ENCODE data around the gene SARDH.

The SARDH gene

GRCh38 chr9:133780962-133781827, 43.0 kb upstream of the SARDH start:
- Histone ChIP-seq H3K36me3 (ENCODE audit: control insufficient read depth, insufficient read depth, low read length) (no peaks in the 10 kb centered on the region), H3K4me1 (ENCODE audit: control insufficient read depth, insufficient read depth, low read length) (no peaks in the 10 kb centered on the region), H3K9me3 (ENCODE audit: control insufficient read depth, low read length) (no peaks in the 10 kb centered on the region), H3K4me3 (ENCODE audit: low read length) (no peak overlapping the region), H3K27me3 (ENCODE audit: control insufficient read depth, insufficient read depth, low read length) (no peaks in the 10 kb centered on the region), H3K9ac (ENCODE audit: low read length) (no peak overlapping the region)

- Histone ChIP-seq H3K9ac (ENCODE audit: low read length) (no peak overlapping the region), H3K9me3 (ENCODE audit: control insufficient read depth, low read length) (no peaks in the 10 kb centered on the region), H3K4me1 (ENCODE audit: control insufficient read depth, insufficient read depth, low read length) (no peaks in the 10 kb centered on the region), H3K27me3 (ENCODE audit: control insufficient read depth, insufficient read depth, low read length) (no peaks in the 10 kb centered on the region), H3K4me3 (ENCODE audit: low read length) (no peak overlapping the region), H3K36me3 (ENCODE audit: control insufficient read depth, insufficient read depth, low read length) (no peaks in the 10 kb centered on the region)
Measured at GRCh38 chr9:133780404-133780945, 42.3 kb upstream of the SARDH start.

DNA sequence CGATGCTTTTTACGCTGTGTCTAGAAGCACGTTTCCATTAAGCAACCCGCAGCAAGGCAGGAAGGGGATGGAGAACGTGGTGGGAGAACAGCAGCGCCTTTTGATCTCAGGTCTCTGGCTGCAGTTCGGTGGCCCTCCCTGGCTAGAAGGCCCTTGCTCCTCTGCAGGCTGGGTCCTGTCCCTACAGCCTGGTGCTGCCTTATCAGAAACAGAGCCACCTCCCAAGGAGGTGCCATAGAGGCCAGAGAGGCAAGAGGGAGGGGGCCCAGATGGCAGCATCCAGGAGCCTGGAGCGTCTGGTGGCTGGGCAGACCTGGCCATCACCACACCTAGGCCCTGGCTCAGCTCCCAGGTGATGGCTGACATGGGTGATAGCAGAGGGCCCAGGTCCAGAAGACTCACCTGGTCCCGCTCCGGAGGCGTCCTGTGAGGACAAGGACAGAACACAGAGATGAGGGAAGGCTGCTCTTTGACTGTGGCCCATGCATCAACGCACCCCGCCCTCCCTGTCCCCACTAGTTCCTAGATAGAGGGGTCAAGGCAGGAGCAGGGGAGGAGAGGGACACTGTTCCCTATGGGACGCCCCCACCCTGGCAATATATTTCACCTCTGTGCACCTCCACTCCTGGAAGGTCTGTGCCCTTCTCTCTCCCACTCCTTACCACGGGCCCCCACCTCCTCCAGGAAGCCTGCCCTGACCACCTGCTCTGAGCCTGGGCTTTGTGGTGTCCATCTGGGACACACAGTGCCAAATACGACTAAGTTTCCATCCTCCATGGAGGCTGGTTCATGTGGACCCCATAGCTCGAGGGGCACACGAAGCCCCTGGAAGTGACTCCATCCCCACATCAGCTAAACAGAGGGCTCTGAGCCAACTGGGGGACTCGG, 41.6 kb upstream of the SARDH start:
- Histone ChIP-seq H3K4me3 (ENCODE audit: low read length) (no peak overlapping the region), H3K36me3 (ENCODE audit: control insufficient read depth, insufficient read depth, low read length) (peaks cover 1% of the 10 kb centered on the region), H3K27me3 (ENCODE audit: control insufficient read depth, insufficient read depth, low read length) (no peaks in the 10 kb centered on the region), H3K9me3 (ENCODE audit: control insufficient read depth, low read length) (no peaks in the 10 kb centered on the region), H3K9ac (ENCODE audit: low read length) (no peak overlapping the region), H3K4me1 (ENCODE audit: control insufficient read depth, insufficient read depth, low read length) (no peaks in the 10 kb centered on the region)

GRCh38 chr9:133779081-133779480, 40.9 kb upstream of the SARDH start:
- no peaks in the 10 kb centered on the region for H3K4me1 ChIP-seq (ENCODE audit: control insufficient read depth, insufficient read depth, low read length)
- H3K9me3 ChIP-seq (ENCODE audit: control insufficient read depth, low read length): peaks cover 5% of the 10 kb centered on the region
- peaks cover 8% of the 10 kb centered on the region for H3K36me3 ChIP-seq (ENCODE audit: control insufficient read depth, insufficient read depth, low read length)
- H3K9ac ChIP-seq (ENCODE audit: low read length): no peak overlapping the region
- no peaks in the 10 kb centered on the region for H3K27me3 ChIP-seq (ENCODE audit: control insufficient read depth, insufficient read depth, low read length)
- no peak overlapping the region for H3K4me3 ChIP-seq (ENCODE audit: low read length)

GRCh38 chr9:133778336-133779013, 40.3 kb upstream of the SARDH start:
- Histone ChIP-seq H3K27me3 (ENCODE audit: control insufficient read depth, insufficient read depth, low read length) (no peaks in the 10 kb centered on the region), H3K4me1 (ENCODE audit: control insufficient read depth, insufficient read depth, low read length) (no peaks in the 10 kb centered on the region), H3K9ac (ENCODE audit: low read length) (no peak overlapping the region), H3K36me3 (ENCODE audit: control insufficient read depth, insufficient read depth, low read length) (peaks cover 12% of the 10 kb centered on the region), H3K9me3 (ENCODE audit: control insufficient read depth, low read length) (peaks cover 6% of the 10 kb centered on the region), H3K4me3 (ENCODE audit: low read length) (no peak overlapping the region)

DNA sequence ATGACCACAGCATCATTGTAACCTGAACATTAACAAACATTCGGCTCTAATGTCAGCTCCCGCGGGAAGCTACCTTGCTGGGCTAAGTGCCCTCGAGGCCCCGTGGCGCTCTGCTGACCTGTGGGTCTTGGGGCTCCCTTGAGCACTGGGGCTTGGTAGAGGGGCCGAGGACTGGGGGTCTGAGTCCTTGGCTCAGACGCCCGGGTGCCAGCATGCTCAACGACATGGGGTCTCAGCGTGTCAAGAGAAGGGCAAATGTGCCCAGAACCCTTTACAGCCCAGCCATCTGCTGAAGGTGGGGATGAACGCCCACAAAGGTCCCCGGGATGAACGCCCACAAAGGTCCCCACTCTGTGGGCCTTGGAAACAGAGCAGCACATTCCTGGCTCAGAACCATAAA, 39.7 kb upstream of the SARDH start:
- H3K9ac ChIP-seq (ENCODE audit: low read length): no peak overlapping the region
- no peaks in the 10 kb centered on the region for H3K4me1 ChIP-seq (ENCODE audit: control insufficient read depth, insufficient read depth, low read length)
- H3K27me3 ChIP-seq (ENCODE audit: control insufficient read depth, insufficient read depth, low read length): no peaks in the 10 kb centered on the region
- no peak overlapping the region for H3K4me3 ChIP-seq (ENCODE audit: low read length)
- H3K36me3 ChIP-seq (ENCODE audit: control insufficient read depth, insufficient read depth, low read length): peaks cover 12% of the 10 kb centered on the region
- H3K9me3 ChIP-seq (ENCODE audit: control insufficient read depth, low read length): peaks cover 6% of the 10 kb centered on the region

DNA sequence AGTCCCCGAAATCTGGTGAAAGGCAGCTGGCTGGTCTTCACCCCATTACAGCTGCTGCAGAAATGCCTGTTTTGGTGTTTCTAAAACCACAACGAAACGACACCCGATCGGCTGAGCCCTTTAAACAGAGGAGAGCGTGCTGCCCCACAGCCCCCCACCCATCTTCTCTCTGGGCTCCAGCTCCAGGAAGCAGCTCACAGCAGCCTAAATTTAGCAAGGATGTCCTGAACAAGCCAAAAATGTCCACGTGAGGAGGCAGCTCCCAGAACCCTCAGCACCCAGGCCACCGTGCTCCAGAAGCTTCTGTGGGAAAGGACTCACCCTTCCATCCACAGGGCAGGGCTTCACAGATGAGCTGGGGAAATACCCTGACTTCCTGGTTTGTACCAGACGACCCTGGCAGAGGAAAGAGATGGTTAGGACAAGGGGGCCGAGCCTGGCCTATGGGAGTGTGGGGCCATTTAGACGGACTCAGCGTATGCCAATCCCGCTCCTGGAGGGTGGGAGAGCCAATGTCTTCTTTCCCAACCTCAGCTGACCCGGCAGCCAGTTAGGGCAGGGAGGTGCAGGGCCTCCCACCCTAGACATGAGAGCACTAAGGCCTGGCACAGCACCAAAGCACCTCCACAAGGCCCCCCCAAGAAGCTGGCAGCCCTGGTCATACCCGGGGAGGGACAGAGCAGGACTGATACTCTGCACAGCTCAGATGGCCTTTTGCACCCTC, 39.1 kb upstream of the SARDH start:
- no peak overlapping the region for H3K4me3 ChIP-seq (ENCODE audit: low read length)
- H3K36me3 ChIP-seq (ENCODE audit: control insufficient read depth, insufficient read depth, low read length): peaks cover 12% of the 10 kb centered on the region
- no peaks in the 10 kb centered on the region for H3K27me3 ChIP-seq (ENCODE audit: control insufficient read depth, insufficient read depth, low read length)
- H3K4me1 ChIP-seq (ENCODE audit: control insufficient read depth, insufficient read depth, low read length): no peaks in the 10 kb centered on the region
- H3K9ac ChIP-seq (ENCODE audit: low read length): no peak overlapping the region
- peaks cover 6% of the 10 kb centered on the region for H3K9me3 ChIP-seq (ENCODE audit: control insufficient read depth, low read length)

GRCh38 chr9:133775951-133776905, 38.1 kb upstream of the SARDH start:
- Histone ChIP-seq H3K4me3 (ENCODE audit: low read length) (no peak overlapping the region), H3K27me3 (ENCODE audit: control insufficient read depth, insufficient read depth, low read length) (no peaks in the 10 kb centered on the region), H3K36me3 (ENCODE audit: control insufficient read depth, insufficient read depth, low read length) (peaks cover 12% of the 10 kb centered on the region), H3K9ac (ENCODE audit: low read length) (no peak overlapping the region), H3K9me3 (ENCODE audit: control insufficient read depth, low read length) (peaks cover 6% of the 10 kb centered on the region), H3K4me1 (ENCODE audit: control insufficient read depth, insufficient read depth, low read length) (no peaks in the 10 kb centered on the region)

GRCh38 chr9:133775291-133775690, 37.1 kb upstream of the SARDH start:
- Histone ChIP-seq H3K27me3 (ENCODE audit: control insufficient read depth, insufficient read depth, low read length) (no peaks in the 10 kb centered on the region), H3K36me3 (ENCODE audit: control insufficient read depth, insufficient read depth, low read length) (peaks cover 12% of the 10 kb centered on the region), H3K9ac (ENCODE audit: low read length) (no peak overlapping the region), H3K4me1 (ENCODE audit: control insufficient read depth, insufficient read depth, low read length) (no peaks in the 10 kb centered on the region), H3K9me3 (ENCODE audit: control insufficient read depth, low read length) (peaks cover 6% of the 10 kb centered on the region), H3K4me3 (ENCODE audit: low read length) (no peak overlapping the region)

DNA sequence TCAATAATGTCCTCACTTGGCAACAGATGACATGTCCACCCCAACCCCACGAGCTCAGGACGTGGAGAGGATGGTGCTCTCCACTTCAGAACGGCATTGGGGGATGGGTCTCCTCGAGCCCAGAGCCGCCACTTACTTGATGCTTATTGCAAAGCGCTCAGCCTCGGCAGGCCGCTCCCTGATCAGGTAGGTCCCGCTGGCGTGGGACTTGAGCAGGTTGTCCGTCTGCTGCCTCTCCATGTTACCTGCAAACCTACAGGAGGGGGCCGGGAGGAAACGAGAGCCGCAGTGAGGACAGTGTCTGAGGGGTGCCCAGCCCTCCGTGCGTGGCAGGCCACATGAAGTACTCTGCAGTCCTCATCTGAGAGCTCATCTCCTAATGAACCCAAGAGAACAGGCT, 36.6 kb upstream of the SARDH start:
- peaks cover 6% of the 10 kb centered on the region for H3K9me3 ChIP-seq (ENCODE audit: control insufficient read depth, low read length)
- H3K4me1 ChIP-seq (ENCODE audit: control insufficient read depth, insufficient read depth, low read length): no peaks in the 10 kb centered on the region

More for the DNA sequence above, 36.6 kb upstream of the SARDH start:
- peaks cover 12% of the 10 kb centered on the region for H3K36me3 ChIP-seq (ENCODE audit: control insufficient read depth, insufficient read depth, low read length)
- H3K4me3 ChIP-seq (ENCODE audit: low read length): no peak overlapping the region
- no peaks in the 10 kb centered on the region for H3K27me3 ChIP-seq (ENCODE audit: control insufficient read depth, insufficient read depth, low read length)
- H3K9ac ChIP-seq (ENCODE audit: low read length): no peak overlapping the region

All from mucosa of stomach (tissue), 1 donor.